Suprapubic skin (tissue), 4 donors: Measurements from ENCODE around the gene AGPAT2. TPM values are rescaled to one million over a fixed set of nuclear protein-coding genes. Genes with fewer than 3 reads are reported as not detected.

Experiments
- DNase-seq, 2 donors: peaks; one replicate each; pipeline ENCODE4 v3.0.0-alpha.2; 2019; ENCODE audit warnings: low spot score in 2 of 2
- H3K27ac ChIP-seq: fragments of 200-600 bp; sonication (generic); one replicate; pipeline ENCODE4 v1.5.1; 2019
- H3K27me3 ChIP-seq: fragments of 200-600 bp; sonication (generic); one replicate; pipeline ENCODE4 v1.5.1; 2019
- H3K36me3 ChIP-seq: fragments of 200-600 bp; sonication (generic); one replicate; pipeline ENCODE4 v1.5.1; 2019
- H3K4me1 ChIP-seq: fragments of 200-600 bp; sonication (generic); one replicate; pipeline ENCODE4 v1.5.1; 2019
- H3K4me3 ChIP-seq: fragments of 200-600 bp; sonication (generic); one replicate; pipeline ENCODE4 v1.5.1; 2019; ENCODE audit warnings: mild to moderate bottlenecking
- H3K9me3 ChIP-seq: fragments of 200-600 bp; sonication (generic); one replicate; pipeline ENCODE4 v1.5.1; 2019
- CTCF ChIP-seq, 2 donors: fragments of 200-600 bp in 1 of 2; fragments of 450-650 bp in 1 of 2; sonication (generic) in 1 of 2; IDR thresholded peaks; one replicate each; pipeline ENCODE4 v1.5.1; 2016 to 2019; ENCODE audit warnings: antibody characterized with exemption in 2 of 2, mild to moderate bottlenecking in 1 of 2, moderate library complexity in 1 of 2
- EP300 ChIP-seq: sonication (generic); formaldehyde crosslinking; IDR thresholded peaks from one replicate; pipeline ENCODE4 v1.6.1; 2017; ENCODE audit warnings: antibody characterized with exemption
- POLR2A ChIP-seq, 2 donors: fragments of 450-650 bp; IDR thresholded peaks; one replicate each; pipeline ENCODE4 v1.6.1; 2017; ENCODE audit warnings: antibody characterized with exemption in 2 of 2, mild to moderate bottlenecking in 2 of 2, moderate library complexity in 2 of 2
- POLR2AphosphoS5 ChIP-seq, 3 donors: sonication (generic); formaldehyde crosslinking; IDR thresholded peaks; one replicate each; pipeline ENCODE4 v1.6.1; 2017; ENCODE audit warnings: antibody characterized with exemption in 3 of 3
- WGBS: methylation state at CpG from one replicate; pipeline ENCODE4 v1.1.5; 2018; 5-methylcytosine and 5-hydroxymethylcytosine counted together
- total RNA-seq, 4 donors: library from RNA; depleted of rRNA; stranded (reverse); fragments of >200 nt; gene quantifications; one replicate each; pipeline ENCODE4 v1.1.0, GENCODE V29; 2016

Gene AGPAT2
- total RNA-seq, 4 donors from 2014 or later: 43.5 to 73.2 (median 63.5) TPM

GRCh38 chr9:136676920-136677686 is 10.2 kb downstream of the AGPAT2 start:
- H3K9me3 ChIP-seq: no peaks in the 10 kb centered on the region
- peaks cover 16% of the 10 kb centered on the region for H3K4me1 ChIP-seq
- DNase-seq: no peak
- no peak overlapping the region for H3K4me3 ChIP-seq
- peaks cover 45% of the 10 kb centered on the region for H3K36me3 ChIP-seq
- H3K27ac ChIP-seq: no peak overlapping the region
- WGBS: 91% methylated on average over 30 of the region's 46 CpGs
- H3K27me3 ChIP-seq: no peaks in the 10 kb centered on the region
- TF ChIP-seq POLR2AphosphoS5 (IDR thresholded peaks at IDR 0.05) (no peak), CTCF (IDR thresholded peaks at IDR 0.05) (no peak), POLR2A (IDR thresholded peaks at IDR 0.05) (no peak), EP300 (no peak)

- H3K4me1 ChIP-seq: peaks cover 16% of the 10 kb centered on the region
Observed at GRCh38 chr9:136676297-136676794, 10.9 kb downstream of the AGPAT2 start.

GRCh38 chr9:136675477-136676296 is 11.6 kb downstream of the AGPAT2 start:
- H3K9me3 ChIP-seq: no peaks in the 10 kb centered on the region
- H3K27me3 ChIP-seq: peaks cover under 1% of the 10 kb centered on the region
- DNase-seq: no peak
- TF ChIP-seq POLR2AphosphoS5 (IDR thresholded peaks at IDR 0.05): no peak
- TF ChIP-seq EP300: no peak
- no peak for TF ChIP-seq POLR2A (IDR thresholded peaks at IDR 0.05)
- TF ChIP-seq CTCF (IDR thresholded peaks at IDR 0.05): no peak
- 82% methylated on average over 8 of the region's 16 CpGs for WGBS
- H3K36me3 ChIP-seq: peaks cover 45% of the 10 kb centered on the region
- peaks cover 16% of the 10 kb centered on the region for H3K4me1 ChIP-seq
- H3K4me3 ChIP-seq: no peak overlapping the region
- H3K27ac ChIP-seq: no peak overlapping the region

More at GRCh38 chr9:136676297-136676794, 10.9 kb downstream of the AGPAT2 start:
- no peaks in the 10 kb centered on the region for H3K9me3 ChIP-seq
- WGBS: 87% methylated on average over 3 of the region's 13 CpGs
- TF ChIP-seq POLR2AphosphoS5 (IDR thresholded peaks at IDR 0.05): no peak
- no peak for TF ChIP-seq CTCF (IDR thresholded peaks at IDR 0.05)
- TF ChIP-seq POLR2A (IDR thresholded peaks at IDR 0.05): no peak
- no peak for TF ChIP-seq EP300
- H3K36me3 ChIP-seq: peaks cover 45% of the 10 kb centered on the region
- no peak for DNase-seq
- H3K27ac ChIP-seq: no peak overlapping the region
- H3K27me3 ChIP-seq: no peaks in the 10 kb centered on the region
- H3K4me3 ChIP-seq: no peak overlapping the region

- WGBS: 73% methylated on average over 9 of the region's 11 CpGs
- H3K36me3 ChIP-seq: peaks cover 45% of the 10 kb centered on the region
- H3K4me1 ChIP-seq: peaks cover 15% of the 10 kb centered on the region
- H3K9me3 ChIP-seq: no peaks in the 10 kb centered on the region
- no peak for DNase-seq
- H3K4me3 ChIP-seq: no peak overlapping the region
- TF ChIP-seq POLR2A (IDR thresholded peaks at IDR 0.05) (no peak), EP300 (no peak), POLR2AphosphoS5 (IDR thresholded peaks at IDR 0.05) (no peak), CTCF (IDR thresholded peaks at IDR 0.05) (no peak)
- peaks cover 9% of the 10 kb centered on the region for H3K27me3 ChIP-seq
- no peak overlapping the region for H3K27ac ChIP-seq
Observed at GRCh38 chr9:136674786-136675349, 12.4 kb downstream of the AGPAT2 start.
